DMS53 treated with DMSO at 0.1 percent for 48 hours (cell line): ENCODE data around the gene SPINK5.
"Not testable (repeated sequence)": the region's sequence is repeated elsewhere in the genome, so short reads cannot be mapped to it uniquely, and the experiment has no call there.

Experiments
- DNase-seq: peaks from one replicate; lab custom pipeline; 2025; ENCODE audit not compliant: unreplicated experiment; lab: John Stamatoyannopoulos, UW

The SPINK5 gene

GRCh38 chr5:148063861-148064260, at the start of gene SPINK5:
SPINK5 (plus strand) TSS chr5:148063980; CDS start chr5:148064045, 65 bp downstream.
- DNase-seq, result no peak

GRCh38 chr5:148014276-148014675, 49.5 kb upstream of the SPINK5 start:
- no peak for DNase-seq

GRCh38 chr5:148020257-148020988, 43.4 kb upstream of the SPINK5 start:
- no peak for DNase-seq

GRCh38 chr5:148027505-148027904, 36.3 kb upstream of the SPINK5 start:
- no peak for DNase-seq

- DNase-seq, result no peak
These were observed 34.6 kb upstream of the SPINK5 start for GRCh38 chr5:148029131-148029530.

- DNase-seq, result no peak
These were observed 30.6 kb upstream of the SPINK5 start for GRCh38 chr5:148033134-148033533.

GRCh38 chr5:148035676-148036075, 28.1 kb upstream of the SPINK5 start:
- DNase-seq, result no peak

GRCh38 chr5:148042881-148043280, 20.9 kb upstream of the SPINK5 start:
- no peak for DNase-seq

GRCh38 chr5:148043705-148044104, 20.1 kb upstream of the SPINK5 start:
- DNase-seq, result no peak

GRCh38 chr5:148055160-148055559, 8.6 kb upstream of the SPINK5 start:
- DNase-seq, result not testable (repeated sequence)

GRCh38 chr5:148060309-148060708, 3.5 kb upstream of the SPINK5 start:
- no peak for DNase-seq

- DNase-seq, result no peak
These were observed 2.9 kb upstream of the SPINK5 start for GRCh38 chr5:148060881-148061280.

GRCh38 chr5:148070621-148071020, 6.8 kb downstream of the SPINK5 start:
- no peak for DNase-seq

- DNase-seq, result no peak
These were observed 8.4 kb downstream of the SPINK5 start for GRCh38 chr5:148072207-148072606.

- no peak for DNase-seq
These were observed 11.7 kb downstream of the SPINK5 start for GRCh38 chr5:148075529-148075928.

- no peak for DNase-seq
These were observed 19.4 kb downstream of the SPINK5 start for GRCh38 chr5:148083203-148083602.

- no peak for DNase-seq
These were observed 20.5 kb downstream of the SPINK5 start for GRCh38 chr5:148084269-148084668.

- DNase-seq, result no peak
These were observed 21.5 kb downstream of the SPINK5 start for GRCh38 chr5:148085310-148085709.

- DNase-seq, result no peak
These were observed 22.4 kb downstream of the SPINK5 start for GRCh38 chr5:148085977-148086705.

- no peak for DNase-seq
These were observed 26.5 kb downstream of the SPINK5 start for GRCh38 chr5:148090146-148090772.

GRCh38 chr5:148090773-148091250, 27.0 kb downstream of the SPINK5 start:
- no peak for DNase-seq
